ENCODE data around the gene NLRC4.

GRCh38 chr2:32229635-32230034, 35.1 kb downstream of the NLRC4 start:
- TF ChIP-seq, protein P1, sequence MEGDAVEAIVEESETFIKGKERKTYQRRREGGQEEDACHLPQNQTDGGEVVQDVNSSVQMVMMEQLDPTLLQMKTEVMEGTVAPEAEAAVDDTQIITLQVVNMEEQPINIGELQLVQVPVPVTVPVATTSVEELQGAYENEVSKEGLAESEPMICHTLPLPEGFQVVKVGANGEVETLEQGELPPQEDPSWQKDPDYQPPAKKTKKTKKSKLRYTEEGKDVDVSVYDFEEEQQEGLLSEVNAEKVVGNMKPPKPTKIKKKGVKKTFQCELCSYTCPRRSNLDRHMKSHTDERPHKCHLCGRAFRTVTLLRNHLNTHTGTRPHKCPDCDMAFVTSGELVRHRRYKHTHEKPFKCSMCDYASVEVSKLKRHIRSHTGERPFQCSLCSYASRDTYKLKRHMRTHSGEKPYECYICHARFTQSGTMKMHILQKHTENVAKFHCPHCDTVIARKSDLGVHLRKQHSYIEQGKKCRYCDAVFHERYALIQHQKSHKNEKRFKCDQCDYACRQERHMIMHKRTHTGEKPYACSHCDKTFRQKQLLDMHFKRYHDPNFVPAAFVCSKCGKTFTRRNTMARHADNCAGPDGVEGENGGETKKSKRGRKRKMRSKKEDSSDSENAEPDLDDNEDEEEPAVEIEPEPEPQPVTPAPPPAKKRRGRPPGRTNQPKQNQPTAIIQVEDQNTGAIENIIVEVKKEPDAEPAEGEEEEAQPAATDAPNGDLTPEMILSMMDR (IDR thresholded peaks at IDR 0.05; ENCODE audit: poor library complexity) = no peak
- TF ChIP-seq EZH2 (IDR thresholded peaks at IDR 0.05; ENCODE audit: borderline replicate concordance) = no peak
- no peak for TF ChIP-seq EZH2phosphoT487 (IDR thresholded peaks at IDR 0.05; ENCODE audit: low read depth, severe bottlenecking, unreplicated experiment)

Measured in hepatocyte (in vitro differentiated cells).